Measurements from ENCODE around the gene MEN1. TPM values are rescaled to one million over a fixed set of nuclear protein-coding genes. Genes with fewer than 3 reads are reported as not detected.
"Not testable (repeated sequence)": the region's sequence is repeated elsewhere in the genome, so short reads cannot be mapped to it uniquely, and the experiment has no call there.

The MEN1 gene
- polyA plus RNA-seq, 1 donor from 2014 or later, result 36.4 TPM

- peak overlapping the region; percentile 13 to 89 (median 77) for H3K4me3 Mint-ChIP-seq
- peaks cover 6% of the 10 kb centered on the region for H3K36me3 Mint-ChIP-seq
- peaks cover 57 to 76% (median 60%) of the 10 kb centered on the region in 3 donors for H3K4me1 Mint-ChIP-seq
- peak overlapping the region; percentile 95 to 99 (median 95) for H3K27ac Mint-ChIP-seq
- no peaks in the 10 kb centered on the region for H3K9me3 Mint-ChIP-seq
- H3K27me3 Mint-ChIP-seq, result no peaks in the 10 kb centered on the region
Observed at GRCh38 chr11:64850979-64851567, 40.7 kb upstream of the MEN1 start.

DNA sequence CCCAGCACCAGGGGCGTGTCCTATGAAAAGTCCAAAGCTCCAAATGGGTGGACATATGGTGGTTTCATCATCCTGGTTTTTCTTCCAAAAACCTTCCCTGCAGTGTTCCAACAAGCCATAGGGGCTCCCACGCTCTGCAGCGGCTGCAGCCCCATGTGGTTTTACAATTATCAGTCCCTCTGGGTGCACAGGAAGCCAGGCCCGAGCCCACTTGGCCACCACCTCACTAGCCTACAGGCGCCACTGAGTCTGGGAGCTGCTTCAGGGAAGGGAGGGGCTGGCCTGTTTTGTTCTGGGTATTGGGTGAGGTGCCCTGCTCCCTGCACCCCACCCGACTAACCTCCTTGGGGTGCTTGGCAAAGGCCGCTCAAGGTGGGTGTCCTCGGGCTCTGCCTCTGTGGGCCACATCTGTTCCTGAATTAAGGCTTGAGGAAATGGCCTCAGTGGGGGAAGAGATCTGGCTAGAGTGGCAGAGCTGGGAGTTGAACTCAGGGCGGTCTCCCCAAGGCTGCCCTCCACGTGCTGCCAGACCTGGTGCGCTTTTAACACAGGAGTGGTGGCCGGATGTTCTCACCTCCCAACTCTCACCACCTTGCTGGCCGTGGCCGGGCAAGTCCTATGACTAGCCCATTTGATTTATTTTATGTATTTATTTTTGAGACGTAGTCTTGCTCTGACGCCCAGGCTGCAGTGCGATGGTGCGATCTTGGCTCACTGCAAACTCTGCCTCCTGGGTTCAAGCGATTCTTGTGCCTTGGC is 39.4 kb upstream of the MEN1 start:
- Mint-ChIP-seq H3K27ac (peak overlapping the region; percentile 86 to 95 (median 95)), H3K27me3 (no peaks in the 10 kb centered on the region), H3K36me3 (no peaks in the 10 kb centered on the region), H3K4me1 (peaks cover 50 to 68% (median 54%) of the 10 kb centered on the region in 3 donors), H3K4me3 (peak overlapping the region in 3 of 4 donors; percentile 50 to 77 (median 76)), H3K9me3 (no peaks in the 10 kb centered on the region)

- peak overlapping the region; percentile 59 to 95 (median 86) for H3K27ac Mint-ChIP-seq
- H3K27me3 Mint-ChIP-seq, result no peaks in the 10 kb centered on the region
- H3K36me3 Mint-ChIP-seq, result no peaks in the 10 kb centered on the region
- no peaks in the 10 kb centered on the region for H3K9me3 Mint-ChIP-seq
- H3K4me3 Mint-ChIP-seq, result peak overlapping the region in 3 of 4 donors; percentile 50 to 93 (median 76)
- peaks cover 50 to 62% (median 51%) of the 10 kb centered on the region in 3 donors for H3K4me1 Mint-ChIP-seq
Observed at GRCh38 chr11:64848826-64849597, 38.7 kb upstream of the MEN1 start.

GRCh38 chr11:64848214-64848825 is 38.0 kb upstream of the MEN1 start:
- no peaks in the 10 kb centered on the region for H3K9me3 Mint-ChIP-seq
- H3K4me3 Mint-ChIP-seq, result peak overlapping the region in 3 of 4 donors; percentile 50 to 93 (median 76)
- peak overlapping the region; percentile 39 to 95 (median 86) for H3K27ac Mint-ChIP-seq
- no peaks in the 10 kb centered on the region for H3K27me3 Mint-ChIP-seq
- no peaks in the 10 kb centered on the region for H3K36me3 Mint-ChIP-seq
- peaks cover 47 to 59% (median 51%) of the 10 kb centered on the region in 3 donors for H3K4me1 Mint-ChIP-seq

- Mint-ChIP-seq H3K36me3 (no peaks in the 10 kb centered on the region), H3K27me3 (no peaks in the 10 kb centered on the region), H3K9me3 (no peaks in the 10 kb centered on the region), H3K4me3 (peak overlapping the region; percentile 8 to 81 (median 60)), H3K4me1 (peaks cover 36 to 47% (median 44%) of the 10 kb centered on the region in 3 donors), H3K27ac (peak overlapping the region in 2 of 3 donors; percentile 57 to 95)
Observed at GRCh38 chr11:64846998-64847666, 36.8 kb upstream of the MEN1 start.

- not testable (repeated sequence) for H3K9me3 Mint-ChIP-seq, H3K36me3 Mint-ChIP-seq
- peak overlapping the region in 1 of 3 donors; percentile 29 for H3K27ac Mint-ChIP-seq
Observed at GRCh38 chr11:64845776-64846129, 35.4 kb upstream of the MEN1 start.

DNA sequence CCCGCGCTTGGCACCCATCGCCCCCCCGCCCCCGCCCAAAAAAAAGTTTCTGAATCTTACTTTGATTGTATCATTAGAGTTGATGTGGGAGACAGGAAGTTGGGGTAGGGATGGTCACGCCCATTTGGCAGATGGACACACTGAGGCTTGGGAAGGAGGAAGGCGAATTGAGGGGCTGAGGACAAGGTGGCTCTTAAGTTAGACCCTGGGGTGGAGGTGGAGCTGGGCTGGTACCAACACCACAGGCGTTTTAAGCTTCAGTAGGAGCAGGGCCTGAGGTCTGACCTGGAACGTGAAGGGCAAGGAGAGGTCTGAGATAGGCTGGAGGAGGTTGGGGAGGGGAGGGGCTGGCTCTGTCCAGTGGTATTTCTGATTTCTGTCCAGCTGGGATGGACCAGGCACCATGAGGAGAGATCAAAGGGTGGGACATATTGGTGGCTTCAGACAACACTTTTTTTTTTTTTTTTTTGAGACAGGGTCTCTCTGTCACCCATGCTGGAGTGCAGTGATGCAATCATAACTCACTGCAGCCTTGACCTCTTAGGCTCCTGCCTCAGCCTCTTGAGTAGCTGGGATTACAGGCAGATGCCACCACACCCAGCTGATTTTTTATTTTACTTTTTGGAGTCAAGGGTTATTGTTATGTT is 34.9 kb upstream of the MEN1 start:
- H3K4me3 Mint-ChIP-seq, result peak overlapping the region; percentile 57 to 84 (median 78)
- H3K36me3 Mint-ChIP-seq, result no peaks in the 10 kb centered on the region
- H3K27me3 Mint-ChIP-seq, result no peaks in the 10 kb centered on the region
- H3K4me1 Mint-ChIP-seq, result peaks cover 23 to 32% (median 31%) of the 10 kb centered on the region in 3 donors
- H3K27ac Mint-ChIP-seq, result peak overlapping the region; percentile 29 to 86 (median 46)
- no peaks in the 10 kb centered on the region for H3K9me3 Mint-ChIP-seq

More at GRCh38 chr11:64845776-64846129, 35.4 kb upstream of the MEN1 start:
- Mint-ChIP-seq H3K4me3 (peak overlapping the region in 3 of 4 donors; percentile 17 to 83 (median 57)), H3K4me1 (peaks cover 24 to 33% (median 33%) of the 10 kb centered on the region in 3 donors)
- not testable (repeated sequence) for H3K27me3 Mint-ChIP-seq

- Mint-ChIP-seq H3K4me3 (peak within 1 kb of the TSS; percentile 73 to 91 (median 84)), H3K27me3 (no peaks in the 10 kb centered on the region), H3K36me3 (no peaks in the 10 kb centered on the region), H3K9me3 (no peaks in the 10 kb centered on the region), H3K27ac (peak within 1 kb of the TSS; percentile 29 to 90 (median 86)), H3K4me1 (peaks cover 23 to 30% (median 27%) of the 10 kb centered on the region in 3 donors)
Observed at GRCh38 chr11:64844330-64845128, 34.2 kb upstream of the MEN1 start, which contains the start of gene CDC42BPG. CDC42BPG (minus strand) TSS chr11:64844653; CDS start chr11:64844569, 84 bp downstream.

DNA sequence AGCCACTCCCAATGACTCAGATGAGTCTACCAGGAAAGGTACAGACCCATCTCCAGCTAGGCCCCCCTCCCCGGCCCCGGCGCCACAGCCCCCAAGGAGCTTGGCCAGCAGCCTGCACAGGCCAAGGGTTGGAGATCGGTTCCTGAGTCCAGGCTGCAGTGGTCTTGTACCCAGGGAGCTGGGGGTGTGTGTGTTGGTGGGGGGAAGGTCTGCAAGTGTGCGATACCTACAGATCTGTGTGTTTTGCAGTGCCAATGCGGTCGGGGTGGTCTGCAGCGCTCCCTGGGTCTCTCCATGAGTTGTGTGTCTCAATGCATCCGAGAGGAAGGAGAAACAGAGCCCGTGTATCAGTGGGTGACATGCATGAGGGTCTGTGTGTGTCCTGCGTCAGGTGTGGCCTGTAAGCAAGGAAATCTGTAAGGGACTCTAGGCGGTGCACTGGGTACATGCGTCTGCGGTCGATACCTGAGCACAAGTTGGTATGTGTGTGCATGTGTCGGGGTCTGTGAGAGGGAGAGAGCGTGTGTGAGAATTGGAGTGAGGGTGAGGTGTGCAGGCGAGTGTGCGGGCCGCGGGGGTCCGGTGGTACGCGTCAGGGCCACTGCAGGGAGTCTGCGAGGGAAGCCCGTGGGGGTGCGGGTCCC is 33.5 kb upstream of the MEN1 start:
- no peaks in the 10 kb centered on the region for H3K9me3 Mint-ChIP-seq

DNA sequence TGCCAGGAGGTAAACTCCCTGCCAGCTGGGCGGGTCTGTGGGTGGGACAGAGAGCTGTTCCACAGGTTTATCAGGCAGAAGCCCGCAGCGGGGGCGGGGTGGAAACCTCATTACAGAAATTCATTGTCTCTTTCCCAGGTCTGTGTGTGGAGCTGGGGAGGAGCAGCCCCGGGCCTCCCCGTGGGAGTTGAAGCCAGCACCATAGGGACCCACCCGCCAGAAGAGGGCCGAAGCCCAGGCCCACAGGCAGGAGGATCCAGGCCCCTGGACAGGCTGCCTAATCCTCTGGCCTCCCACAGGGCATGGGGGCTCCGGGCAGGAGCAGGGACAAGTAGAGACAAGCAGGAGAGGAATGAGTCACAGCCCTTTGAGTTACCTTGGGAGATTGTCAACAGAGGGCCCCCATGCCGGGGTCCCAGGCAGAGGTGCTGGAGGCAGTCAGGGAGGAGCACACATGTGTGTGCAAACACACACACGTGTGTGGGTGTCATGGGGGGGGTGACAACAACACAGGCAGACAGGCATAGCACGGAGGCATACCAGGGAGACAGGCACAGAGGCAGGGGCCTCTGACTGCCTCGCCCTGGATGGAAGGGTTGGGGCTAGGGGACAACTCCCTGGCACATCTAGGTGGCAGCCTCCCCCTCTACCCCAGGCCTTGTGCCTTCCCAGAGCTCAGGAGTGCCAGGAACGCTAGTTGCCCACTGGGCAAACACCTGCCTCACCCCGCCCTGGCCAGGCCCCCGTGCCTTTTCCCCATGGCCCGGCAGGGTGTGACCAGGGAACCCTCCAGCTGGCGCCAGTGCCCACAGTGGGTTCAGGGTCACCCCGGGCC is 32.7 kb upstream of the MEN1 start:
- Mint-ChIP-seq H3K36me3 (no peaks in the 10 kb centered on the region), H3K4me1 (peaks cover 10 to 16% (median 16%) of the 10 kb centered on the region in 3 donors), H3K27ac (peak overlapping the region in 1 of 3 donors; percentile 53), H3K27me3 (no peaks in the 10 kb centered on the region), H3K4me3 (peak overlapping the region in 2 of 4 donors; percentile 39 to 91), H3K9me3 (no peaks in the 10 kb centered on the region)

More for the DNA sequence above, 33.5 kb upstream of the MEN1 start:
- Mint-ChIP-seq H3K27me3 (no peaks in the 10 kb centered on the region), H3K4me3 (peak overlapping the region; percentile 73 to 91 (median 84)), H3K4me1 (peaks cover 17 to 23% (median 22%) of the 10 kb centered on the region in 3 donors), H3K27ac (peak overlapping the region in 2 of 3 donors; percentile 27 to 90), H3K36me3 (no peaks in the 10 kb centered on the region)

GRCh38 chr11:64842366-64842759 is 32.0 kb upstream of the MEN1 start:
- Mint-ChIP-seq H3K9me3 (no peaks in the 10 kb centered on the region), H3K4me3 (no peak overlapping the region), H3K36me3 (no peaks in the 10 kb centered on the region), H3K27me3 (no peaks in the 10 kb centered on the region), H3K4me1 (peaks cover 10 to 14% (median 12%) of the 10 kb centered on the region in 3 donors), H3K27ac (no peak overlapping the region)

Data from IgD-negative memory B cell (primary cell).